ENCODE results near the gene REV1.
"Not testable (repeated sequence)": the region's sequence is repeated elsewhere in the genome, so short reads cannot be mapped to it uniquely, and the experiment has no call there.

REV1 gene

GRCh38 chr2:99399795-99400194 lies 90.0 kb downstream of the REV1 start:
- no peak for FAIRE-seq

GRCh38 chr2:99399063-99399462 lies 90.8 kb downstream of the REV1 start:
- FAIRE-seq = no peak

- FAIRE-seq = no peak
Measured at GRCh38 chr2:99398303-99398702, 91.5 kb downstream of the REV1 start.

- FAIRE-seq = no peak
Measured at GRCh38 chr2:99397266-99397920, 92.4 kb downstream of the REV1 start.

GRCh38 chr2:99395589-99396130 lies 94.2 kb downstream of the REV1 start:
- no peak for FAIRE-seq

- FAIRE-seq = no peak
Measured at GRCh38 chr2:99389946-99390345, 99.9 kb downstream of the REV1 start.

GRCh38 chr2:99389371-99389770 lies 100.4 kb downstream of the REV1 start:
- FAIRE-seq = no peak

- no peak for FAIRE-seq
Measured at GRCh38 chr2:99388892-99389291, 100.9 kb downstream of the REV1 start.

GRCh38 chr2:99386011-99386410 lies 103.8 kb downstream of the REV1 start:
- FAIRE-seq = no peak

GRCh38 chr2:99382143-99382542 lies 107.7 kb downstream of the REV1 start:
- FAIRE-seq = no peak

GRCh38 chr2:99380376-99381010 lies 109.3 kb downstream of the REV1 start:
- no peak for FAIRE-seq

GRCh38 chr2:99377879-99378278 lies 111.9 kb downstream of the REV1 start:
- no peak for FAIRE-seq

- FAIRE-seq = no peak
Measured at GRCh38 chr2:99376254-99376864, 113.5 kb downstream of the REV1 start.

GRCh38 chr2:99374747-99375146 lies 115.1 kb downstream of the REV1 start:
- no peak for FAIRE-seq

- FAIRE-seq = no peak
Measured at GRCh38 chr2:99373144-99373543, 116.7 kb downstream of the REV1 start.

- not testable (repeated sequence) for FAIRE-seq
Measured at GRCh38 chr2:99368854-99369253, 121.0 kb downstream of the REV1 start.

GRCh38 chr2:99365661-99366060 lies 124.2 kb downstream of the REV1 start:
- no peak for FAIRE-seq

GRCh38 chr2:99356853-99357252 lies 133.0 kb downstream of the REV1 start:
- no peak for FAIRE-seq

GRCh38 chr2:99354825-99355224 lies 135.0 kb downstream of the REV1 start:
- FAIRE-seq = not testable (repeated sequence)

GRCh38 chr2:99354070-99354469 lies 135.7 kb downstream of the REV1 start:
- FAIRE-seq = no peak

All from islet of Langerhans (tissue), 1 donor.